Upper lobe of right lung (tissue), 1 donor: ENCODE measurements around the gene CCSER1. TPM values are rescaled to one million over a fixed set of nuclear protein-coding genes. Genes with fewer than 3 reads are reported as not detected.
"Not testable (repeated sequence)": the region's sequence is repeated elsewhere in the genome, so short reads cannot be mapped to it uniquely, and the experiment has no call there.

ENCODE experiments used
- ATAC-seq: fragments of 200-7000 bp; cut with Tn5 transposase; one replicate; pipeline ENCODE4 v1.9.1; 2020; ENCODE audit warnings: mild to moderate bottlenecking, moderate library complexity
- DNase-seq: peaks from one replicate; pipeline ENCODE4 v3.0.0-alpha.2; 2020
- H3K27ac ChIP-seq: fragments of 200-600 bp; one replicate; pipeline ENCODE4 v1.8.0; 2022
- H3K27me3 ChIP-seq: fragments of 200-600 bp; one replicate; pipeline ENCODE4 v1.8.0; 2022; ENCODE audit warnings: mild to moderate bottlenecking
- H3K36me3 ChIP-seq: fragments of 200-600 bp; one replicate; pipeline ENCODE4 v1.8.0; 2022
- H3K4me1 ChIP-seq: fragments of 200-600 bp; one replicate; pipeline ENCODE4 v1.8.0; 2022
- H3K4me3 ChIP-seq: fragments of 200-600 bp; one replicate; pipeline ENCODE4 v1.8.0; 2022; ENCODE audit warnings: mild to moderate bottlenecking
- H3K9me3 ChIP-seq: fragments of 200-600 bp; one replicate; pipeline ENCODE4 v1.8.0; 2022
- CTCF ChIP-seq: fragments of 200-600 bp; IDR thresholded peaks from one replicate; pipeline ENCODE4 v1.8.0; 2022; ENCODE audit warnings: antibody characterized with exemption
- intact Hi-C: fragments of 100-400 bp; cut with DNase I; formaldehyde crosslinking; loops from one replicate; pipeline ENCODE4 v1.11.0; 2022
- total RNA-seq: library from RNA; stranded (reverse); fragmentation: NEBNext Ultra II Directional; extraction: Animal tissue kit (Norgen Biotek cat#: 25700); gene quantifications from one replicate; pipeline ENCODE4 v1.2.1, GENCODE V29; 2021
- donor health status: DM: no; HTN: yes; CAD: no; lungs with severe emphysema.

The CCSER1 gene
- total RNA-seq, 1 donor from 2014 or later = 7.4 TPM

GRCh38 chr4:91362125-91362524 is 1234.9 kb downstream of the CCSER1 start:
- H3K4me3 ChIP-seq = no peak overlapping the region

DNA sequence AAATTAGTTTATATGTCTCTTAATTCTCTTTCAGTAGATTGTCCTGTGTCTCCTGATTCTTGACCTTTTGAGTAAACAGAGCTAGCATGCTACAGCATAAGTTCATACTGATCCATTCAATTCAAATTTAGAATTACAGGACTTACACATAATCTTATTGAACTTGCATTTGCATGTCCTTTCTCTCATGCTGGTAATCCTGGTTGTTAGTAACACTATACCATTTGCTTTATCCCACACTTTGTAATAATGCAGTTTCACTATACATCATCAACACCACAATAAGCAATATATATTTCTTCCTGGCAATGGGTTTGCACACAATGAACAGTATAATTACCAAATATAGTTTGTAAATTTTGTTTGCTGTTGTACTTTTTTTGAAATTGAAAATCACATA is 1239.4 kb downstream of the CCSER1 start:
- Histone ChIP-seq H3K27ac (no peak overlapping the region), H3K4me3 (no peak overlapping the region), H3K27me3 (no peaks in the 10 kb centered on the region), H3K36me3 (no peaks in the 10 kb centered on the region), H3K9me3 (no peaks in the 10 kb centered on the region), H3K4me1 (no peaks in the 10 kb centered on the region)
- ATAC-seq = no peak
- no peak for DNase-seq
- intact Hi-C loops = no loop called here
- TF ChIP-seq CTCF = no peak

More at GRCh38 chr4:91362125-91362524, 1234.9 kb downstream of the CCSER1 start:
- ATAC-seq (no peak), DNase-seq (no peak)
- H3K27me3 ChIP-seq = no peaks in the 10 kb centered on the region
- no peaks in the 10 kb centered on the region for H3K4me1 ChIP-seq
- no peaks in the 10 kb centered on the region for H3K36me3 ChIP-seq
- intact Hi-C loops = no loop called here
- no peaks in the 10 kb centered on the region for H3K9me3 ChIP-seq
- H3K27ac ChIP-seq = no peak overlapping the region
- no peak for TF ChIP-seq CTCF

GRCh38 chr4:91369116-91369515 is 1241.9 kb downstream of the CCSER1 start:
- H3K36me3 ChIP-seq = no peaks in the 10 kb centered on the region
- H3K4me1 ChIP-seq = no peaks in the 10 kb centered on the region
- no peak for TF ChIP-seq CTCF
- H3K27ac ChIP-seq = no peak overlapping the region
- peaks cover 1% of the 10 kb centered on the region for H3K9me3 ChIP-seq
- intact Hi-C loops = no loop called here
- no peak overlapping the region for H3K4me3 ChIP-seq
- H3K27me3 ChIP-seq = no peaks in the 10 kb centered on the region
- ATAC-seq (no peak), DNase-seq (no peak)

- no peaks in the 10 kb centered on the region for H3K27me3 ChIP-seq
- ATAC-seq = no peak
- no peaks in the 10 kb centered on the region for H3K36me3 ChIP-seq
- peaks cover 12% of the 10 kb centered on the region for H3K9me3 ChIP-seq
- H3K4me3 ChIP-seq = no peak overlapping the region
- DNase-seq = no peak
- intact Hi-C loops = no loop called here
- no peak for TF ChIP-seq CTCF
- no peak overlapping the region for H3K27ac ChIP-seq
- no peaks in the 10 kb centered on the region for H3K4me1 ChIP-seq
These were observed 1246.4 kb downstream of the CCSER1 start for GRCh38 chr4:91373546-91373945.

DNA sequence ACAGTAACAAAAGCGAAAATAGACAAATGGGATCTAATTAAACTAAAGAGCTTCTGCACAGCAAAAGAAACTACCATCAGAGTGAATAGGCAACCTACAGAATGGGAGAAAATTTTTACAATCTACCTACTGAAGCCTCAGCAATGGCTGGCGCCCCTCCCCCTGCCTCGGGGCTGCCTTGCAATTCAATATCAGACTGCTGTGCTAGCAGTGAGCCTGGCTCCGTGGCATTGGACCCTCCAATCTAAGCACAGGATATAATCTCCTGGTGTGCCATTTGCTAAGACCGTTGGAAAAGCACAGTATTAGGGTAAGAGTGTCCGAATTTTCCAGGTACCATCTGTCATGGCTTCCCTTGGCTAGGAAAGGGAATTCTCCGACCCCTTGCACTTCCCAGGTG is 1278.2 kb downstream of the CCSER1 start:
- H3K4me1 ChIP-seq, H3K9me3 ChIP-seq, H3K27ac ChIP-seq, intact Hi-C loops, DNase-seq, H3K36me3 ChIP-seq, ATAC-seq, H3K27me3 ChIP-seq, H3K4me3 ChIP-seq: not testable (repeated sequence)

- intact Hi-C loops = no loop called here
- Histone ChIP-seq H3K27ac (no peak overlapping the region), H3K4me3 (no peak overlapping the region), H3K36me3 (no peaks in the 10 kb centered on the region), H3K4me1 (no peaks in the 10 kb centered on the region), H3K9me3 (peaks cover 10% of the 10 kb centered on the region), H3K27me3 (no peaks in the 10 kb centered on the region)
- DNase-seq (no peak), ATAC-seq (no peak)
- no peak for TF ChIP-seq CTCF
These were observed 1294.8 kb downstream of the CCSER1 start for GRCh38 chr4:91422011-91422410.
